Stimulated activated CD8-positive, alpha-beta memory T cell treated with anti-CD3 and anti-CD28 coated beads, Interleukin-12 subunit alpha, Interleukin-12 subunit beta, amount 100 ng/mL, for 4 hours (primary cell): ENCODE results near the gene GNB5.
"Not testable (repeated sequence)": the region's sequence is repeated elsewhere in the genome, so short reads cannot be mapped to it uniquely, and the experiment has no call there.

ENCODE experiments used
- DNase-seq: peaks from one replicate; pipeline ENCODE4 v3.0.0-alpha.2; 2020; ENCODE audit warnings: low read depth

The GNB5 gene

DNA sequence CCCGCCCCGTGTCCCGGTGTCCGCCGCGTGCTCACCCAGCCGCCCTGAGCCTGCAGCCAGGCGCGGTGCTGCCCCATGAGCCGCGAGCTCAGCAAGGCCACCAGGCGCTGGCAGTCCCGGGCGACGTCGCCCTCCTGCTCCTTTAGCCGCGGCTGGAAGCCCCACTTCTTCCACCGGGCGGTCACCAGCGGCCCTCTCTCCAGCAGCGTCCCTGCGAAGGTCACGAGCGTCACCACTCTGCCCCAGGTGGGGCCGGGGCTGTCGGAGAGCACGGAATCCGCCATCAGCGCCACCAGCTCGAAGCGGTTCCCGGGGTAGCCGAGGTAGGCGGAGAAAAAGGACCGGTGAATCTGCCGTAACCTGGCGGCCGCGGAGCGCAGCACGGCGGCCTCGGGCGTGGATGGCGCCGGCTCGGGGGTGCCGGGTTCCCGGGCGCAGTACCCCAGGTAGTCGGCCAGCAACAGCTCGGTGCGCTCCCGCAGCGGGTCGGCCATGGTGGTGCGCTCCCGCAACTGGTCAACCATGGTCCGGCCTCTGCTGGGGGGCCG is 78.9 kb downstream of the GNB5 start:
- DNase-seq, result peak; percentile 13

DNA sequence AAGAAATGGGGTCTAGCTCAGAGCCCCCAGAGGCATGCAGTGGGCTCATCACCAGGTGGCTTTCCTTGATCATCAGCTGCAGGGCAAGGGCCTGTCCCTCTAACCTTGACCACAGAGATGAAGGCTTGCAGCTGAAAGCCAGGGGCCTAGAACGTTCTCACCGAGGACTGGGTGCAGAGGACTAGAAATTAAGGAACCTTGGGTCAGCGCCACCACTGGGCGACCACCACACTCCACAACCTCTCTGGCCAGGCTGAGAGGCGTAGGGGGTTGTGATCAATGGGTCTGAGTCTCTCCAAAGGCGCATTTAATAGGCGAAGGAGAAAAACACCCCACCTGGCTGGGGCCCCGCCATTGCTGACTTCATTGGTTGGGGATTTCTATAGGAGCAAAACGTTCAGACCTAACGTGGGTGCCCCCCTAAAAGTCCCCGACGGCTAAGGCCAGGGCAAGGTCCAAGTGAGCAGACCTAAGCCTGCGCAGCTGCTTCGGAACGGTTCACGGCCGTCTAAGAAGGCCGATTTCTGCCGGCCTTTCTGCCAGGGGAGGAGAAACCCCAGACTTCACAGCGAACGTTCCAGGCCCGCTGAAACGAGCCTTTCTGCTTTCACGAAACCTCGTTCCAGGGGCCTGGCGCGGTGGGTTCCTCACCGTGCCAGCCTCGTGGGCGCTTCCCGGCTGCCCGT is 79.5 kb downstream of the GNB5 start:
- DNase-seq, result no peak

DNA sequence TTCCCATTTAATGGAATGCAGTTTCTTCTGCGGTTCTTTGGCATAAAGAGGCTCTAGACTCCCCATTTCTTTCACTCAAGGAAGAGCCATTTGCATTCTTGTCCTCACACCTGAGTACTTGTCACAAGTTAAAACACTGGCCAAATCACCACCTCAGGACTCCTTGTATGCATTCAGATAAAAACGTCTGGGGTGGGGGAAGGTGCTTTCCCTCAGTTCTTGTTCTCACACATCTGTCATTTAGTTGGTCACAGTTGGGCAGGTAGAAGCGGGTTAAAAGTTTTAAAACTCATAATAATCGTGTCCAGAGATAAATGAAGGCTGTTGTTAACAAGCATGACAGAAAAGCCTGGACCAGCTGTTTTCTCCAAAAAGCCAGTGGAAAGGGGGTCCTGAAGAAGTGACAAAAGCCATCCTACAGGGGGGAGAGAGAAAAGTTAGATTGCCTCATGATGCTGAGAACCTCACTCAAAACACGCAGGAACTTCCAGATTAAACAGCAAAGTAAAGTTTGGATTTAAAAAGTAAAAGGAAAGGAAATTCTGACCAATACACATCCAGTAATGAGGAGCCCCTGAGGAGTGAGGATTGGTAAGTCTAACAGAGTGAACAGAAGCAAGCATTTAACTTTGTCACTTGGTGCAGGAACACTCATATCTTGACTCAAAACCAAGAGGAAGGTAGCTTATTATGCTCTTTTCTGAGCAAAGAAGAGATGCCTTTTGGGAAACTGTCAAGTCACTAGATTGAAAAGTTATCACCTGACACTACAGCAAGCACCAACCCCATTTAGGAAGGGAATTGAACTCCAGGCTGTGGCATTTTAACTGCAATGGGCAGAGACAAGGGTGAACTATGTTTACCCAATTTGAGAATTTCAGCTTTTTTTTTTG is 81.4 kb downstream of the GNB5 start:
- no peak for DNase-seq

DNA sequence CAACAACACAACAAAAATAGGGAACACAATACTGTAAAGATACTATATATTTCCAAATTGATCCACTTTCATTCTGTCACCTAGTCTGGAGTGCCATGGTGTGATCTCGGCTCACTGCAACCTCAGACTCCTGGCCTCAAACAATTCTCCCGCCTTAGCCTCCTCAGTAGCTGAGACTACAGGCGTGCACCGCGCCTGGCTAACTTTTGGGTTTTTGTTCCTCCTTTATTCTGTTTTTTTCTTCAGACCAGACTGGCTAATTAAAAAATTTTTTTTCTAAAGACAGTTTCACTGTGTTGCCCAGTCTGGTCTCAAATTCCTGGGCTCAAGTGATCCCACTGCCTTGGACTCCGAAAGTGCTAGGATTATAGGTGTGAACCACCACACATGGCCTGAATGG is 84.0 kb downstream of the GNB5 start:
- no peak for DNase-seq

DNA sequence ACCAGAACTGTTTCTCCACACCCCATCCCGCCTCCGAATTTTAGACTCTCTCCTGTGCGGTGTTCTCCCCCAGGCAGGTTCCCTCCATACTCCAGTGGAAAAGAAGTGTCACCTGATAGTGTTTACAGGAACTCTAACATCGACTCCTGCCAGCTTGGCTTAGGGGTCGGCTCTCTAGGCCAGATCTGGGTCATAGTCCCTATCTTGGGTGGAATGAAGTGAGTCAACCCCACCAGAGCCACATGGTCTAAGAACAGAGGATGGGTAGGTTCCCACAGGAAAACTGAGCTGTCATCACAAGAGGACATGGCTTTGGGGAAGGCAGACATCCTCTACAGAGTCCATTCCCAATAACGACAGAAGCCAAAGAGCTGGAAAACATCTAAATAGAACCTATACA is 84.6 kb downstream of the GNB5 start:
- no peak for DNase-seq

DNA sequence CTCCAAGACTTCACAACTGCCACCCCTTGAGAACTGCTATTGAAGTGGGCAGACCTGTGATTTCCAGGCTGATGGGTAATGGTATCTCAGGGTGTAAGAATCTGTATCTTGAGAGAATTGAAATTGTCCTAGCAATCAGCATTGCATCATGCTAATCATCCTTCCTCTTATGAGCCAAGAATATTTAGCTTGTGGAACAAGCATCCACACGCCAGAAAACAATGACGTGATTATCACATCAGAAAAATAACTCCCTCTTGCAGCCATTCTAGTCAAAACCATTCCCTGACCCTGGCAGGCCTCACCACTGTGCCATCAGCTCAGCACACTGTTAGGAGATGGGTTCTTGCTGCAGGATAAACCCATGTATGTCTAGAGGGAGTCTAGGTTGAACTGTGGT is 85.3 kb downstream of the GNB5 start:
- DNase-seq, result no peak

DNA sequence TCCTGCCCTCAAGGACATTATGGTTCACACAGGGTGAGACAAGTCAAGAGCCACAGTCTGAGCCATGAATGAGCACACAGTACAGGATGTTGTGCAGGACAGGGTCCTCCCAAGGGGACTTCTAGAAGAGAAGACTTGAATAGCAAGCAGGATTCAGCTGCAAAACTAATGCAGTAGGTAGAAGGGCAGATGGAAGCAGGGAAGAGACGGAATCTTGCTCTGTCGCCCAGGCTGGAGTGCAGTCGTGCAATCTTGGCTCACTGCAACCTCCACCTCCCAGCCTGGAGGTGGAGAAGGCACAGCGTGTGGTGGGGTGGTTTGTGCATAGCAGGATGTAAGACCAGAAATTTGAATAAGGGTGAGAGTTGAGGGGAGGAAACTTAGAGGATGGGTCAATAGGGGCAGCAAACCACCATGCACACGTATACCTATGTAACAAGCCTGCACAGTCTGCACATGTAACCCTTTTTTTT is 86.6 kb downstream of the GNB5 start:
- DNase-seq, result no peak

DNA sequence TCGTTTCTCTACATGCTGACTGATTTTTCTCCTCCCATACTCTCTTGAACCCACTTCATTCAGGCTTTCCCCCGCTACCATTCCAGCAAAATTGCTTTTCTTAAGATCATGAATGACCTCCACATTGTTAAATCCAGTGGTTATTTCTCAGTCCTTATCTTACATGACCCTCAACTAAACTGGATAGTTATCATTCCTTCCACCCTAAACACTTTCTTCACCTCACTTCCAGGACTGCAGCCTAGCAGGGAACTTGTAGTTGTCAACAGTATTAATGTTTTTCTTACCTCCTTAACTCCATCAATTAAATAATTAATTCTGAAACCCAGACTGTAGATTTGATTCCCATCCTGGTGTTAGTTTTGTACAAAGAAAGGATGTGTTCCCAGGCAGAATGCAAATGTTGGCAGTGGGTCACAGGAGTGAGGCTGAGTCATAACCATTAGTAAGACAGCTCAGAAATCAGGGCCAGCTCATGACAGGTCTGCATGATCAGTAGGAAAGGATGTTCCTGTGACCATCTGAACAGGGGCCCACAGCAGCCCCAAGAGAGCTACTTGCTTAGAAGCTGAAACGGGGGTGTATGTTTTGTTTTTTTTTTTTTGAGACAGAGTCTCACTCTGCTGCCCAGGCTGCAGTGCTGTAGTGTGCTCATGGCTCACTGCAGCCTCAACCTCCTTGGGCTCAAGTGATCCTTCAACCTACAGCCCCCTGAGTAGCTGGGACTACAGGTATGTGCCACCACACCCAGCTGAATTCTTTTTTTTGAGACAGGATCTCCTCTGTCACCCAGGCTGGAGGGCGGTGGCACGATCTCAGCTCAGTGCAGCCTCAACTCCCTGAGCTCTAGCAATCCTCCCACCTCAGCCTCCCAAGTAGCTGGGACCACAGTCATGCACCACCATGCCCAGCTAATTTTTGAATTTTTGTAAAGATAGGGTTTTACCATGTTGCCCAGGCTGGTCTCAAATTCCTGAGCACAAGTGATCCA is 87.7 kb downstream of the GNB5 start:
- no peak for DNase-seq

DNA sequence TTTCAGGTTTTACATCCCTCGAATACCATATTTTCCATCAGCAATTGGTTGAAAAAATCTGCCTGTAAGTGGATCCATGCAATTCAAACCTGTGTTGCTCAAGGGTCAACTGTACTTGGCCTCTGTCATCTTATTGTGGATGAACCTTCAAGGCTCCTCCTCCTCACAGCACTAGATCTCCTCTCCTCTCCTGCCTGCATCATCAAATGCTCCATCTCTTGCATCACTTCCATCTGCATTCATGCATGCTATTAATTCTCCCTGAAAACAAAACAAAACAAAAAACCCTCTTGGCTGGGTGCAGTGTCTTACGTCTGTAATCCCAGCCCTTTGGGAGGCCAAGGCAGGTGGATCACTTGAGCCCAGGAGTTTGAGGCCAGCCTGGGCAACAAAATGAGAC is 88.7 kb downstream of the GNB5 start:
- DNase-seq, result no peak

DNA sequence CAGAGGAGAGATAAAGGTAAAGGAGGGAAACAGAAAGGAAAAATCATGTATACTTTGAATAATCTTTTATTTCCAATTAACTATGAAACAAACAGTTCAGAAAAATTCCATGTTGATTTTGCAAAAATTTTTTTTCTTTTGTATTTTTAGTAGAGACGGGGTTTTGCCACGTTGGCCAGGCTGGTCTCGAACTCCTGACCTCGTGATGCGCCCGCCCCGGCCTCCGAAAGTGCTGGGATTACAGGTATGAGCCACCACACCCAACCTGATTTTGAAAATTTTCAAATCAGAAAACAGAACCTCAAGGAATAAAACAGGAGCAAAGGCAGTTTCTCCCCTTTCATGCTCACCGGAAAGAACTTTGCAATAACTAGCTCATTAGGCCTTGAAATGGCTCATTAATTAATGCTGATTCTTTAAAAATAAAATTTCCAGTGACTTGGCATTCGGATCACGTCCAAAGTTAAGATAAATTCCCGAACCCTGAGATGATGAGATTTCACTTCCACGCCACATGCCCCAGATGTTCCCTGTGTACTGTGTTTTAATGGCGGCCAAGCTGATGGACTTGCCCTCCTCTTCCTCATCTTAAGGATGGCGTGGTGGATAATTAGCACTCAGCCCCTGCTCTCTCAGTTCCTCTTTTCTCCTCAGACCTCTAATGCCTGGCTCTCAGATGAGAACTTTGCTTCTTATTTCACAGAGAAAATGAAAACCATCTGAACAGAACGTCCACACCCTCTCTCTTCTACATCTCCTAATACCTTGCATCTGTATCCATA is 89.5 kb downstream of the GNB5 start:
- no peak for DNase-seq

DNA sequence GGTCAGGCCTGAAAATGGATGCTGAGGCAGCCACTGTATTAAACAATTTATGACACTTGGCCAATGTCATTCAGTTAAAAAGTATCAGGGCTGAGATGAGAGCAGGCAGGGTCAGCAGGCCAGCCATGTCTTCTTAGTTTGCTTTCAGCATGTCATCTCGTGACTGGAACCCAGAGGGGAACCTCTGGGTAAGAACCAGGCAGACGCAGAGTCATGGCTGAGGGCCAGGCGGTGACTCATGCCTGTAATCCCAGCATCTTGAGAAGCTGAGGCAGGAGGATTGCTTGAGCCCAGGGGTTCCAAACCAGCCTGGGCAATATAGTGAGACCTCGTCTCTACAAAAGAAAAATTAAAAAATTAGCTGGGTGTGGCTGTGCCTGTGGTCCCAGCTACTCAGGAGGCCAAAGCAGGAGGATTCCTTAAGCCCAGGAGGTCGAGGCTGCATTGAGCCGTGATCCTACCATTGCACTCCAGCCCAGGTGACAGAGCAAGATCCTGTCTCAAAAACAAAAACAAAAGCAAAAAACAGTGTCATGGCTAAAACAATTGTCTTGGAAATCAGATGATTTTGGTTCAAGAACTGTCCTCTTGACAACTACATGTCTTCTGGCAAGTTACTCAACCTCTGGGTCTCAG is 90.3 kb downstream of the GNB5 start:
- no peak for DNase-seq

DNA sequence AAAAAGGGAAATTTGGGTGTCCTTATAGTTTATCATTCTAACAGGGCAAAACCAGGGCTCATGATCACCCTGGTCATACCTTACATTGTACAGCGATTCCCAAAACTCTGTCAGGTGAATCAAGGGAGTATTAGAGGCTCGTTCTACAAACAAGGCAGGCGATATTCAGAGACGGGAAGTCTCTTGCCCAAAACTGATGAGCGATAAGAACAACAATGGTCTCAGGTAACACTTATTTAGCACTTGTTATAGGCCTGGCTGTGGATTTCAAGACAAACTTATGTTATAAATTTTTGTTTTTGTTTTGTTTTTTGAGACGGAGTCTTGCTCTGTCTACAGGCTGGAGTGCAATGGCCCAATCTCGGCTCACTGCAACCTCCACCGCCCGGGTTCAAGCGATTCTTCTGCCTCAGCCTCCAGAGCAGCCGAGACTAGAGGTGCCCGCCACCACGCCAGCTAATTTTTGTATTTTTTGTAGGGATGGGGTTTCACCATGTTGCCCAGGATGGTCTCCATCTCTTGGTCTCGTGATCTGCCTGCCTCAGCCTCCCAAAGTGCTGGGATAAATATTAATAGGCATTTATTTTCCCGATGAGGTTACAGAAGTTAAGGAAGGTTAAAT is 91.4 kb downstream of the GNB5 start:
- DNase-seq, result no peak

DNA sequence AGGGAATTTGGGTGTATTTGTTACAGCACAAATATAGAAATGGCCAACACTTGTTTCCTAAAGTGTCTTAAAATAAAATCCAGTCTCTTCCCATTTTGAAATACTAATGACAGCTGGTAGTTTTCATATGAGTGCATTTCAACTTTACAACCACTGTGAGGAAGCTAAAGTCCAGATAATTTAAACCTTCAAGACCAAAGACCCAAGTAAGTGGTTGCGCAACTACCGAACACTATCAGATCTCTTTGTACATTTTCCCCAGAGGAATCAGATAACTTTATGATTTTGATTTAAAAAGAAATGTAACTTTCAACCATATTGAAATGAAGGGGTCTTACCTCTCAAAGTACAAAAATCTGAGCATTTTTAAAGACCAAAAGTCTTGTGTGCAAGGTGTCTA is 92.9 kb downstream of the GNB5 start:
- no peak for DNase-seq

DNA sequence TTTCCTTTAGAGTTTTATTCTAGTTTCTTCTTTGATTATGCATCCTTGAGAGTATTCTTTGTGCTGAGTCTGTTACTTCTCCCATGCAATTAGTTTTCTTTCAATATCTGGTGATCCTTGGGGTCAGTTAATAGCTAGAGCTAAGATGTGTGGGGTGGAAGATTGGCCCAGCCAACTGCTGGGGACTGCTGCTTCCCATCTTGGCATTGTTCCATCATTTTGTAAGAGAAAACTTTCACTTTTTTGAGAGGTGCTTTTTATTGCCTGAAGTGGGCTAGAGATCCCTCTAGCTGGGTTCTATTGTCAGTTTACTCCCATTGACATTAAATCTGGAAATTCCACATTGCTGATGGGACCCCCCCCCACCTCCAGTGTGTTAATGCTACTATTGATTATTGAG is 94.0 kb downstream of the GNB5 start:
- DNase-seq, result no peak

DNA sequence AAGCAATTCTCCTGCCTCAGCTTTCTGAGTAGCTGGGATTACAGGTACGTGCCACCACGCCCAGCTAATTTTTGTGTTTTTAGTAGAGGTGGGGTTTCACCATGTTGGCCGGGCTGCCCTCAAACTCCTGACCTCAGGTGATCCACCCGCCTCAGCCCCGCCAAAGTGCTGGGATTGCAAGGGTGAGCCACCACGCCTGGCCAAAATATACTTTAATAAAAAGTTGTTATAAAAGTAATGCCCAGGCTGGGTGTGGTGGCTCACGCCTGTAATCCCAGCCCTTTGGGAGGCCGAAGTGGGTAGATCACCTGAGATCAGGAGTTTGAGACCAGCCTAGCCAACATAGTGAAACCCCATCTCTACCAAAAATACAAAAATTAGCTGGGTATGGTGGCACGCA is 94.7 kb downstream of the GNB5 start:
- not testable (repeated sequence) for DNase-seq

DNA sequence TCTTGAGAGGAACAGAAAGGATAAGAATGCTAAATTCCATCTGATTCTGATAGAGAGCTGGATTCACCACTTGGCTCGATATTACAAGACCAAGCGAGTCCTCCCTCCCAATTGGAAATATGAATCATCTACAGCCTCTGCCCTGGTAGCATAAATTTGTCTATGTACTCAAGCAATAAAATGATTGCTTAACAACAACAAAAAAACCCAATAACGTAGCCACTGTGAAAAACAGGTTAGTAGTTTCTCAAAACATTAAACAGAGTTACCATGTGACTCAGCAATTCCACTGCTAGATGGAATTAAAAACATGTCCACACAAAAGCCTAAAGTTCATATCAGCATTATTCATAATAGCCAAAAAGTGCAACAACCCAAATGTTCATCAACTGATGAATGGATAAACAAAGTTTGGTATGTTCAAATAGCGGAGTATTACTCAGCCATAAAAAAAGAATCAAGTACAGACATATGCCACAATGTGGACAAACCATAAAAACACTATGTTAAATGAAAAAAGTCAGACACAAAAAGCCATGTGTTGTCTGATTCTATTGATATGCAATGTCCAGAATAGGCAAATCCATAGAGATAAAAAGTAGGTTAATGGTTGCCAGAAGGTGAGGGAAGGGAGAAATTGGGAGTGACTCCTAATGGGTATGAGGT is 95.5 kb downstream of the GNB5 start:
- DNase-seq, result no peak

DNA sequence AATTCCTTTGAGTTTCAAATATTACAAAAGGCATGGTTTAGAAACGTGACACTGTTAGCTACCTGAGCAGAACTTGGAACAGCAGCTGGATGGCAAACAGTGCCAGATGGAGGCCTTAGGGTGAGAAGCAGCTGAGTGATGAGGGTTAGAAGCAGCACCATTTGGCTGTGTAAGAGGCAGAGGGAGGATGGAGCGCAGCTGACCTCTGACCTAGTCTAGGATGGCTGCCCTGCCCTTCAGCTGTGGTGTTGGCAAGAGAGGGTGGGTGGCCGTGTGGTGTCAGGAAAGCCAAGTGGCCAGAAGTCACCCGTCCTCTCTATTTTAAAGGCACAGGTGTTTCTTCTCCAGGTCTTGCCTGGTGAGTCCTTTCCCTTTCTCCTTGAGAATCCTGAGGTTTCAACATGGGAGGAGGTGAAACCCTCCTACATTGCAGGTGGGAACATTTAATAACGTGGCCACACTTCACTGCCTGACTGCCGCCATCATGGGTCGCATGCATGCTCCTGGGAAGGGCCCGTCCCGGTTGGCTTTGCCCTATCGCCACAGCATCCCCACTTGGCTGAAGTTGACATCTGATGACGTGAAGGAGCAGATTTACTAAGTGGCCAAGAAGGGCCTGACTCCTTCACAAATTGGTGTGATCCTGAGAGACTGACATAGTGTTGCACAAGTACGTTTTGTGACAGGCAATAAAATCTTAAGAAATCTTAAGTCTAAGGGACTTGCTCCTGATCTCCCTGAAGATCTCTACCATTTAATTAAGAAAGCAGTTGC is 96.2 kb downstream of the GNB5 start:
- no peak for DNase-seq

DNA sequence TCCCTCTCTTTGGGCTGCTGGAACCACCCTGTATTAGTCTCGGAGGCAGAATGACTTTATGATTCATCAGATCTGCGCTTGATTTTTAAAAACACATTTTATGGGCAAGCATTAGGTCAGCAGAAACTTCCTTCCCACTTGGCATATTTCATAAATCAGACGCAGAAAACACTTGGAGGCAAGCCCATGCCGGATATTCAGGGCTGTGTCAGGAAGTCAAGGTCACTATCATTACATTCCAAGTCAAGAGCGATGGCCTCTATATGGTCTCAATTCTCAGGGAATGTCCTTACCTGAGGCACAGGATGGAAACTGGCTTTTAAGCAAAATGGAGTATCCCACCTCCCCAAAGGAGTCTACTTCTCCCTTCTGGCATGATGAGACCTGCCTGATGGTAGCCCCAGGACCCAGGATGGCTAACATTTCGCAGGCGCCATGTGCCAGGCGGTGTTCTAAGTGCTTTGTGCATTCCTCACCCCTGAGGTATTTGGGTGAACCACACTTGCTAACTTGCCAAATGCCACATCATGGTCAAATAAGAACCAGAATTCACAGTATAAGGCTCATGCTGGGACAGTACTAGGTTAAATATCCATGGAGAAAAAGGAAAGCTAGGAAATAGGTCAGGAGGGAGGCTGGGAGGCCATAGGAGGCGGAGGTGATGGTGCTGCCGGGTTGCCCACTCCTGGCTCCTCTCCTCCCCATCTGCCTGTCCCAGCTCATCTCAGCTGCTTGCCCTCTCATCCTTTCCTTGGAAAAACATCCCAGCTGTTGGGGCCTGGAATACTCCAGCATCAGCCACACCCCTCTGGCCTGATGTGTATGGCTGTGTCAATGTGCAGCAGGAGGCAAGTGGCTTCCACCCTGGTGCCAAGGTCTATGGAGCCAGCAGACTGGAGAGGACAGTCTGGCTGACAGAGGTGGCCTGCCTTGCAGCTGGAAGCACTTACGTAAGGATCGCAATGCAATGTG is 97.4 kb downstream of the GNB5 start:
- no peak for DNase-seq
